Neuronal stem cell (in vitro differentiated cells): ENCODE results near the gene BEAN1.

Experiments used
- DNase-seq: peaks from one replicate; pipeline ENCODE4 v3.0.0-alpha.2; 2013; ENCODE audit warnings: low spot score
- H2AFZ ChIP-seq: one replicate; pipeline ENCODE4 v1.6.1; 2013; ENCODE audit warnings: mild to moderate bottlenecking, low read length, inconsistent platforms
- H2AK5ac ChIP-seq: 2 replicates; pipeline ENCODE4 v1.6.1; 2013; ENCODE audit warnings: low read depth, mild to moderate bottlenecking, inconsistent platforms, low read length, moderate library complexity, mixed read lengths
- H2BK120ac ChIP-seq: 2 replicates; pipeline ENCODE4 v1.6.1; 2013; ENCODE audit warnings: low read depth, mild to moderate bottlenecking, inconsistent platforms, low read length, moderate library complexity, mixed read lengths
- H2BK12ac ChIP-seq: one replicate; pipeline ENCODE4 v1.6.1; 2013; ENCODE audit warnings: low read length, inconsistent platforms
- H2BK15ac ChIP-seq: 2 replicates; pipeline ENCODE4 v1.6.1; 2013; ENCODE audit warnings: mild to moderate bottlenecking, low read length, inconsistent platforms, mixed read lengths
- H2BK5ac ChIP-seq: one replicate; pipeline ENCODE4 v1.6.1; 2013; ENCODE audit warnings: inconsistent platforms, mild to moderate bottlenecking, low read length, moderate library complexity
- H3K14ac ChIP-seq: one replicate; pipeline ENCODE4 v1.6.1; 2013; ENCODE audit warnings: low read length, inconsistent platforms
- H3K18ac ChIP-seq: 2 replicates; pipeline ENCODE4 v1.6.1; 2013; ENCODE audit warnings: low read length, inconsistent platforms
- H3K23ac ChIP-seq: 2 replicates; pipeline ENCODE4 v1.6.1; 2013; ENCODE audit warnings: low read depth, mild to moderate bottlenecking, mixed read lengths, low read length, inconsistent platforms; ENCODE audit not compliant: poor library complexity
- H3K27ac ChIP-seq: replicated peaks from 3 replicates; pipeline ENCODE4 v1.5.1; 2013; ENCODE audit warnings: low read length, inconsistent platforms
- H3K27me3 ChIP-seq, 3 experiments: 2 replicates each; pipeline ENCODE4 v1.6.1; 2013; ENCODE audit warnings: low read length in 3 of 3, mild to moderate bottlenecking in 2 of 3, inconsistent platforms in 1 of 3, low read depth in 1 of 3, mixed read lengths in 1 of 3, moderate library complexity in 1 of 3; ENCODE audit not compliant: control insufficient read depth in 3 of 3, insufficient read depth in 3 of 3
- H3K36me3 ChIP-seq, 2 donors: replicated peaks in 1 of 2; 2 replicates each; pipeline ENCODE4 v1.6.1; 2013; ENCODE audit warnings: low read length in 2 of 2; ENCODE audit not compliant: control insufficient read depth in 2 of 2, insufficient read depth in 2 of 2
- H3K4ac ChIP-seq: 2 replicates; pipeline ENCODE4 v1.6.1; 2013; ENCODE audit warnings: inconsistent platforms, mild to moderate bottlenecking, low read length, moderate library complexity
- H3K4me1 ChIP-seq, 2 donors: 1 replicate in 1 of 2; 2 replicates in 1 of 2; pipeline ENCODE4 v1.6.1; 2013; ENCODE audit warnings: low read length in 2 of 2, low read depth in 1 of 2; ENCODE audit not compliant: control insufficient read depth in 2 of 2, insufficient read depth in 1 of 2
- H3K4me2 ChIP-seq: one replicate; pipeline ENCODE4 v1.6.1; 2013; ENCODE audit warnings: mild to moderate bottlenecking, low read length, inconsistent platforms; ENCODE audit not compliant: insufficient read depth, poor library complexity, severe bottlenecking
- H3K4me3 ChIP-seq, 2 donors: 2 replicates each; pipeline ENCODE4 v1.5.1; 2013; ENCODE audit warnings: low read length in 2 of 2, mild to moderate bottlenecking in 2 of 2, inconsistent platforms in 1 of 2, moderate library complexity in 1 of 2
- H3K79me1 ChIP-seq: one replicate; pipeline ENCODE4 v1.6.1; 2013; ENCODE audit warnings: low read depth, mild to moderate bottlenecking, inconsistent platforms, low read length, moderate library complexity
- H3K9ac ChIP-seq: one replicate; pipeline ENCODE4 v1.6.1; 2013; ENCODE audit warnings: mild to moderate bottlenecking, low read depth, low read length, inconsistent platforms; ENCODE audit not compliant: poor library complexity
- H3K9me3 ChIP-seq, 2 donors: replicated peaks in 1 of 2; 2 replicates each; pipeline versions ENCODE3 to v1.6.1; 2013; ENCODE audit warnings: low read length in 2 of 2, mild to moderate bottlenecking in 2 of 2, inconsistent platforms in 1 of 2, low read depth in 1 of 2, mixed read lengths in 1 of 2, moderate library complexity in 1 of 2; ENCODE audit not compliant: control insufficient read depth in 2 of 2, insufficient read depth in 1 of 2
- H4K8ac ChIP-seq: one replicate; pipeline ENCODE4 v1.6.1; 2013; ENCODE audit warnings: low read depth, mild to moderate bottlenecking, inconsistent platforms, low read length, moderate library complexity
- H4K91ac ChIP-seq: one replicate; pipeline ENCODE4 v1.6.1; 2013; ENCODE audit warnings: low read length, low read depth, mild to moderate bottlenecking, inconsistent platforms; ENCODE audit not compliant: poor library complexity
- whole genome bisulfite sequencing, 2 donors: extraction: QIAGEN DNeasy Blood & Tissue Kit; methylation state at CpG; one replicate each; pipeline ENCODE4 v1.1.7; 2013; ENCODE audit warnings: missing lambda C conversion rate in 2 of 2, mixed read lengths in 1 of 2; ENCODE audit not compliant: insufficient read length in 2 of 2, insufficient replicate concordance in 1 of 2; ENCODE audit errors: extremely low coverage in 2 of 2; 5-methylcytosine and 5-hydroxymethylcytosine counted together

Gene BEAN1

DNA sequence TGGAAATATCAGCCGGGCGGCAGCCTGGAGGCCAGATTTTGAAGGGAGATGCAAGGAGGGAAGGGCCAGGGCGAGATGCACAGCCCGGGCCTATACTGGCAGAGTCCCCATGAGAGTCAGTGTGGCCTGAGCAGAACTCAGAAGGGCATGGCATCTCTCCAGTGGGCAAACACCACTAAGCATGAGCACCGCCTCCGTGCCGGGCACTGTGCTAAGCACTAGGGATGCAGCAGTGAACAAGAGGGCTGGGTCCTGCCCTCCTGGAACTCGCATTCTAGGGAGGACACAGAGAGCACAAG is 89.4 kb downstream of the BEAN1 start:
- H3K4me3 ChIP-seq, result no peak overlapping the region
- H2BK12ac ChIP-seq, result no peak overlapping the region
- peak overlapping the region; percentile 85 for H2AFZ ChIP-seq
- H3K4ac ChIP-seq, result no peak overlapping the region
- peak overlapping the region; percentile 76 for H2AK5ac ChIP-seq
- H3K14ac ChIP-seq, result peak overlapping the region; percentile 78
- H3K9me3 ChIP-seq, result no peaks in the 10 kb centered on the region
- no peak for DNase-seq
- H3K27ac ChIP-seq, result no peak overlapping the region
- no peak overlapping the region for H4K91ac ChIP-seq
- H3K4me2 ChIP-seq, result no peak overlapping the region
- H3K27me3 ChIP-seq, result no peaks in the 10 kb centered on the region
- H3K4me1 ChIP-seq, result peaks cover 23 to 32% of the 10 kb centered on the region in 2 donors
- no peaks in the 10 kb centered on the region for H3K79me1 ChIP-seq
- H3K36me3 ChIP-seq, result peaks cover 0 to 21% of the 10 kb centered on the region in 2 donors
- no peak overlapping the region for H3K9ac ChIP-seq
- peak overlapping the region; percentile 32 for H2BK15ac ChIP-seq
- H3K23ac ChIP-seq, result no peak overlapping the region
- H3K18ac ChIP-seq, result peak overlapping the region; percentile 59
- H2BK5ac ChIP-seq, result peak overlapping the region; percentile 67
- no peak overlapping the region for H4K8ac ChIP-seq
- no CpG with 5 or more reads among the region's 8 CpGs for WGBS, 2 donors
- no peak overlapping the region for H2BK120ac ChIP-seq

DNA sequence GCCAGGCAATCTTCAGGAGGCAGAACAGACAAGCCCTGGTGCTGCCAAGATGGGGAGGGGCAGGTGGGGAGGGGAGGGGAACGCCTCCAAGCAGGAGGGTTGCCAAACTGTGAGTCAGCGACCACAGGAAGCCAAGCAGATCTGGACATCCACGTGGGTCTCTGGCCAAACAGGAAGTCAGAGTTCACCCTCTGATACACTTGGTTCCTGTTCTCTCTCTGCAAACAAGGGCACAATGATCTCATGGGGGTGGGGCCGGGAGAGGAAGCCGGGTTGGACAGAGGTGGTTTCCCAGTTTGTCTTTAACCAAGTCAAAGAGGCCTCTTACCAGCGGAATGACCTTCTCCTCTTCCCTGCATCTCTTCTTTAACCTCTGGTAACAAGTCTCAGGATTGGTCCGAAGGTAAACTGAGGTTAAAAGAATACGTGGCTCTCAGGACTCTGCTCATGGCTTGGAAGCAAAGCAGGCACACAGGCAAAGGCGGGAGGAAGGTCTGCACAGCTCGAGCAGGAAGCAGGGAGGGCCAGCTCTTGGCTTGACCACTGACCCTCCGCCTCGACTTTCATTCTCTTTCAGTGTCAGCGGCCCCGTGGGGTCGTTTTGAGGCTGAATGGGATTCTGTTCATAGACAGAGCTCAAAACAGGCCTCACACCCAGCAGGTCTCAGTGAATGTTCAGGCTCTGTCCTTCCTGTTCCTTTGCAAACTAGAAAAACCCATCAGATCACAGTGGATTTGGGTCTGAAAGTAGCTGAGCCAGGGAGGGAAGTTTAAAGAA is 89.9 kb downstream of the BEAN1 start:
- H3K9me3 ChIP-seq, result no peaks in the 10 kb centered on the region
- H3K4ac ChIP-seq, result no peak overlapping the region
- peak overlapping the region in 1 of 2 donors; percentile 31 for H3K4me3 ChIP-seq
- peaks cover 0 to 20% of the 10 kb centered on the region in 2 donors for H3K36me3 ChIP-seq
- no peaks in the 10 kb centered on the region for H3K79me1 ChIP-seq
- H2AFZ ChIP-seq, result peak overlapping the region; percentile 85
- no CpG with 5 or more reads among the region's 15 CpGs for WGBS, 2 donors
- peak overlapping the region; percentile 78 for H3K14ac ChIP-seq
- peaks cover 18 to 27% of the 10 kb centered on the region in 2 donors for H3K4me1 ChIP-seq
- peak overlapping the region; percentile 67 for H2BK5ac ChIP-seq
- no peak overlapping the region for H2BK120ac ChIP-seq
- DNase-seq, result no peak
- H2BK15ac ChIP-seq, result peak overlapping the region; percentile 32
- peak overlapping the region; percentile 76 for H2AK5ac ChIP-seq
- H3K23ac ChIP-seq, result no peak overlapping the region
- no peak overlapping the region for H2BK12ac ChIP-seq
- H4K91ac ChIP-seq, result no peak overlapping the region
- H3K27ac ChIP-seq, result no peak overlapping the region
- peak overlapping the region; percentile 59 for H3K18ac ChIP-seq
- no peak overlapping the region for H3K4me2 ChIP-seq
- no peak overlapping the region for H4K8ac ChIP-seq
- no peak overlapping the region for H3K9ac ChIP-seq
- no peaks in the 10 kb centered on the region for H3K27me3 ChIP-seq

DNA sequence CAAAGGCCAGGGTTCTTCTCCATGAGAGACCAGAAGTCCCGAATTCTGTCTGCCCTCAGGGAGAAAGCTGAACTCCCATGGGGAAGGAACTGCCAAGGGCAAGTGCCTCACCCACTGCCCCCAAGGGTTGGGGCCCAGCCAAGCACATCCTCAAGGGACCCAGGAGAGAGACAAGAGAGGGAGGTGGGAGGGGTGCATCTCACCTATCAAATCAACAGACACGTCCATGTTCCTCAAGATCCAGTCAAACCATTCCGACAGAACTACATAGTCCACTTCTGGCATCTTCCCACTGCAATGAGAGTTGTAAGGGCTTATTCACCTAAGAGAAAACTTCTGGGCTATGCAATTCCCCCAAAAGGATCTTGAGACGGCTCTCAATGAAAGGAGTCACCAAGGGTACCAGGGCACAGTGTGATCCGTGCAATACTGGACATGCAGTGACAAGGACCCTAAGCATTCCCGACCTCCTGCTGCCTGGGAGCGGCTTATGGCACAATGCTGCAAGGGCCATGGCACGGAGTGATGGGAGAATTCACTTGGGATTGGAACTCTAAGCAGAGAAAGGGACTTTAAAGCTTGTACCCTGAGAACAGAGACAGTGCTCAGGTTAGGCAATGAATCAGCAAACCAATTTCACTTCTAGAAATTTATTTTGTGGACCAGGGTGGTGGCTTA is 90.6 kb downstream of the BEAN1 start:
- Histone ChIP-seq H3K18ac (no peak overlapping the region), H2BK120ac (no peak overlapping the region), H3K14ac (no peak overlapping the region), H3K79me1 (no peaks in the 10 kb centered on the region), H2BK15ac (no peak overlapping the region), H3K9ac (no peak overlapping the region), H3K4me2 (no peak overlapping the region), H2AFZ (peak overlapping the region; percentile 85), H3K4me3 (peak overlapping the region in 1 of 2 donors; percentile 31), H3K9me3 (no peaks in the 10 kb centered on the region), H3K23ac (no peak overlapping the region), H2AK5ac (no peak overlapping the region), H3K27me3 (no peaks in the 10 kb centered on the region), H3K4ac (no peak overlapping the region), H4K8ac (no peak overlapping the region), H2BK12ac (no peak overlapping the region), H3K36me3 (peaks cover 0 to 21% of the 10 kb centered on the region in 2 donors), H3K27ac (no peak overlapping the region), H2BK5ac (no peak overlapping the region), H4K91ac (no peak overlapping the region), H3K4me1 (peaks cover 17 to 21% of the 10 kb centered on the region in 2 donors)
- no CpG with 5 or more reads among the region's 8 CpGs for WGBS, 2 donors
- no peak for DNase-seq
